GM23338 (cell line): ENCODE results near the gene PSMD5. TPM values are rescaled to one million over a fixed set of nuclear protein-coding genes. Genes with fewer than 3 reads are reported as not detected.

Source experiments
- ATAC-seq: fragments of 200-7000 bp; cut with Tn5 transposase; 3 replicates; pipeline ENCODE4 v1.9.1; 2020
- DNase-seq: peaks from one replicate; pipeline ENCODE4 v3.0.0-alpha.2; 2015; ENCODE audit warnings: low spot score
- H2AFZ ChIP-seq: fragments of 200-600 bp; sonication (generic); 2 replicates; pipeline ENCODE4 v1.8.0; 2016; ENCODE audit warnings: antibody characterized with exemption, mild to moderate bottlenecking, moderate library complexity
- H3F3A ChIP-seq: fragments of 200-600 bp; sonication (generic); replicated peaks from 2 replicates; pipeline ENCODE4 v1.8.0; 2017; ENCODE audit warnings: antibody characterized with exemption, mixed run types, low read depth
- H3K27ac ChIP-seq: fragments of 200-600 bp; sonication (generic); 2 replicates; pipeline ENCODE4 v1.6.1; 2016; ENCODE audit warnings: low read depth
- H3K27me3 ChIP-seq: fragments of 200-600 bp; sonication (generic); 2 replicates; pipeline ENCODE4 v1.8.0; 2016; ENCODE audit warnings: mild to moderate bottlenecking, mixed run types, moderate library complexity; ENCODE audit not compliant: insufficient read depth
- H3K36me3 ChIP-seq: fragments of 200-600 bp; sonication (generic); 2 replicates; pipeline ENCODE4 v1.8.0; 2016; ENCODE audit warnings: mild to moderate bottlenecking; ENCODE audit not compliant: insufficient read depth
- H3K4me1 ChIP-seq: fragments of 200-600 bp; sonication (generic); 2 replicates; pipeline ENCODE4 v1.8.0; 2016; ENCODE audit warnings: mild to moderate bottlenecking, moderate library complexity; ENCODE audit not compliant: insufficient read depth
- H3K4me2 ChIP-seq: fragments of 200-600 bp; sonication (generic); 2 replicates; pipeline ENCODE4 v1.7.1; 2017; ENCODE audit warnings: mixed run types
- H3K4me3 ChIP-seq: fragments of 200-600 bp; sonication (generic); 2 replicates; pipeline ENCODE4 v1.6.1; 2016; ENCODE audit warnings: mixed run types
- H3K79me2 ChIP-seq: fragments of 200-600 bp; sonication (generic); replicated peaks from 2 replicates; pipeline ENCODE4 v1.8.0; 2017; ENCODE audit warnings: mild to moderate bottlenecking; ENCODE audit not compliant: insufficient read depth
- H3K9me2 ChIP-seq: fragments of 200-600 bp; sonication (generic); 2 replicates; pipeline ENCODE4 v1.8.0; 2017; ENCODE audit not compliant: insufficient read depth
- H4K20me1 ChIP-seq: fragments of 200-600 bp; sonication (generic); replicated peaks from 2 replicates; pipeline ENCODE4 v1.8.0; 2017; ENCODE audit warnings: mild to moderate bottlenecking; ENCODE audit not compliant: insufficient read depth
- H3K27ac Mint-ChIP-seq: 2 replicates; pipeline ENCODE4 v1.8.0; 2020; ENCODE audit warnings: inconsistent platforms, mild to moderate bottlenecking, moderate library complexity, mixed read lengths
- H3K27me3 Mint-ChIP-seq: 3 replicates; pipeline ENCODE4 v1.8.0; 2022; ENCODE audit warnings: low read depth, mild to moderate bottlenecking, moderate library complexity, mixed read lengths, inconsistent platforms; ENCODE audit not compliant: insufficient read depth, poor library complexity
- H3K36me3 Mint-ChIP-seq: 3 replicates; pipeline ENCODE4 v1.8.0; 2021; ENCODE audit warnings: low read depth, mild to moderate bottlenecking, inconsistent platforms, moderate library complexity, mixed read lengths
- H3K4me1 Mint-ChIP-seq: 3 replicates; pipeline ENCODE4 v1.8.0; 2020; ENCODE audit warnings: mild to moderate bottlenecking, inconsistent platforms, mixed read lengths
- H3K4me3 Mint-ChIP-seq: 3 replicates; pipeline ENCODE4 v1.8.0; 2021; ENCODE audit warnings: moderate library complexity, mild to moderate bottlenecking, inconsistent platforms, mixed read lengths
- H3K9me3 Mint-ChIP-seq: 3 replicates; pipeline ENCODE4 v1.8.0; 2020; ENCODE audit warnings: moderate library complexity, mild to moderate bottlenecking, inconsistent platforms, mixed read lengths
- CREB1 ChIP-seq: fragments of 250-450 bp; sonication (Bioruptor Pico); IDR thresholded peaks from 2 replicates; pipeline ENCODE4 v1.5.0; 2020; ENCODE audit warnings: low read depth, mild to moderate bottlenecking, moderate library complexity
- EZH2 ChIP-seq: fragments of 200-600 bp; sonication (generic); IDR thresholded peaks from one replicate; pipeline ENCODE4 v1.8.0; 2017; ENCODE audit warnings: antibody characterized with exemption, mild to moderate bottlenecking, low read depth; ENCODE audit not compliant: unreplicated experiment
- EZH2phosphoT487 ChIP-seq: fragments of 200-600 bp; sonication (generic); IDR thresholded peaks from one replicate; pipeline ENCODE4 v1.8.1; 2018; ENCODE audit warnings: antibody characterized with exemption; ENCODE audit not compliant: unreplicated experiment
- JUNB ChIP-seq: IDR thresholded peaks from one replicate; pipeline ENCODE4 v1.6.1; 2016; ENCODE audit warnings: antibody characterized with exemption; ENCODE audit not compliant: unreplicated experiment
- POLR2AphosphoS5 ChIP-seq: IDR thresholded peaks from 2 replicates; pipeline ENCODE4 v1.6.1; 2016; ENCODE audit warnings: antibody characterized with exemption, low read depth
- STAT1 ChIP-seq: IDR thresholded peaks from one replicate; pipeline ENCODE4 v1.6.1; 2016; ENCODE audit warnings: antibody characterized with exemption; ENCODE audit not compliant: unreplicated experiment
- ZNF331 ChIP-seq: fragments of 250-450 bp; sonication (Bioruptor Pico); IDR thresholded peaks from 2 replicates; pipeline ENCODE4 v1.5.0; 2020; ENCODE audit warnings: low read depth, mild to moderate bottlenecking, moderate library complexity
- polyA plus RNA-seq: library from polyadenylated mRNA; unstranded; fragments of >200 nt; fragmentation: Nextera tagmentation; extraction: Ambion mirVana; gene quantifications from 2 replicates; pipeline ENCODE4 v1.2.1, GENCODE V29; 2016
- total RNA-seq: library from RNA; depleted of rRNA; stranded (reverse); fragments of >200 nt; shearing (Covaris generic); gene quantifications from 2 replicates; pipeline ENCODE4 v1.2.3, GENCODE V29; 2014
- TF ChIP-seq, protein P1 (sequence below): IDR thresholded peaks from 2 replicates; pipeline ENCODE4 v1.6.1; 2016; ENCODE audit warnings: antibody characterized with exemption
- TF ChIP-seq, protein P2 (sequence below): fragments of 250-450 bp; sonication (Bioruptor Pico); IDR thresholded peaks from 2 replicates; pipeline ENCODE4 v1.5.0; 2020; ENCODE audit warnings: mild to moderate bottlenecking, moderate library complexity

PSMD5 gene
- total and polyA plus RNA-seq, 2 experiments from 2014 or later = 23.9 to 40.5 TPM

DNA sequence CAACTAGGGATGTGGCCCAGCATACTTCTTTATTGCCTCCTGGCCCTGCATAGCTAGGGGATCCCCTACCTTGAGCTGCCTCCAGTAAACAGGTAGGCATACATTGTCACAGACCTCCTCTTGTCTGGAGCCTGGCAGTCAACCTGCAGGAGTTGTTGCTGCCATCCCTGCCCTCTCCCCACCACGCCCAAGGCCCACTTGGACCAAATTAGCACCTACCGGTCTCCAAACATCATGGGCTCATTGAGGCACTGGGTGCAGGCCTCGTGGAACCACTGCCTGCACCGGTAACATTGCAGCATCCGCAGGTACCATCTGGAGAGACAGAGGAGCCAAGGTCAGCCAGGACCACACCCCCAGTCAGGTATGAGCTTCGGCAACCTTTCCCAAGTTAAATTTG is 23.9 kb upstream of the PSMD5 start:
- no peak for ATAC-seq

More for the DNA sequence above, 23.9 kb upstream of the PSMD5 start:
- Histone ChIP-seq H3K36me3 (no peaks in the 10 kb centered on the region; the same call in 1 of the 2 replicates), H4K20me1 (no peaks in the 10 kb centered on the region; the same call in 1 of the 2 replicates), H3K79me2 (no peaks in the 10 kb centered on the region), H3K27me3 (no peaks in the 10 kb centered on the region), H3K9me2 (no peaks in the 10 kb centered on the region), H3K27ac (no peak overlapping the region), H3K4me3 (no peak overlapping the region), H3K4me2 (no peak overlapping the region), H3K4me1 (peaks cover 3% of the 10 kb centered on the region), H3F3A (peaks cover 8% of the 10 kb centered on the region; the same call in 1 of the 2 replicates), H2AFZ (no peak overlapping the region)
- Mint-ChIP-seq H3K27ac (no peak overlapping the region), H3K9me3 (no peaks in the 10 kb centered on the region), H3K4me1 (peaks cover 12% of the 10 kb centered on the region), H3K27me3 (peaks cover 8% of the 10 kb centered on the region), H3K36me3 (peaks cover 17% of the 10 kb centered on the region; the same call in 2 of the 3 replicates), H3K4me3 (no peak overlapping the region)
- TF ChIP-seq EZH2 (no peak), JUNB (no peak), STAT1 (no peak), CREB1 (CRISPR knock-in tag) (no peak), ZNF331 (CRISPR knock-in tag) (no peak), POLR2AphosphoS5 (no peak), EZH2phosphoT487 (no peak)
- TF ChIP-seq, protein P1, sequence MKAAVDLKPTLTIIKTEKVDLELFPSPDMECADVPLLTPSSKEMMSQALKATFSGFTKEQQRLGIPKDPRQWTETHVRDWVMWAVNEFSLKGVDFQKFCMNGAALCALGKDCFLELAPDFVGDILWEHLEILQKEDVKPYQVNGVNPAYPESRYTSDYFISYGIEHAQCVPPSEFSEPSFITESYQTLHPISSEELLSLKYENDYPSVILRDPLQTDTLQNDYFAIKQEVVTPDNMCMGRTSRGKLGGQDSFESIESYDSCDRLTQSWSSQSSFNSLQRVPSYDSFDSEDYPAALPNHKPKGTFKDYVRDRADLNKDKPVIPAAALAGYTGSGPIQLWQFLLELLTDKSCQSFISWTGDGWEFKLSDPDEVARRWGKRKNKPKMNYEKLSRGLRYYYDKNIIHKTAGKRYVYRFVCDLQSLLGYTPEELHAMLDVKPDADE = no peak
- TF ChIP-seq, protein P2, sequence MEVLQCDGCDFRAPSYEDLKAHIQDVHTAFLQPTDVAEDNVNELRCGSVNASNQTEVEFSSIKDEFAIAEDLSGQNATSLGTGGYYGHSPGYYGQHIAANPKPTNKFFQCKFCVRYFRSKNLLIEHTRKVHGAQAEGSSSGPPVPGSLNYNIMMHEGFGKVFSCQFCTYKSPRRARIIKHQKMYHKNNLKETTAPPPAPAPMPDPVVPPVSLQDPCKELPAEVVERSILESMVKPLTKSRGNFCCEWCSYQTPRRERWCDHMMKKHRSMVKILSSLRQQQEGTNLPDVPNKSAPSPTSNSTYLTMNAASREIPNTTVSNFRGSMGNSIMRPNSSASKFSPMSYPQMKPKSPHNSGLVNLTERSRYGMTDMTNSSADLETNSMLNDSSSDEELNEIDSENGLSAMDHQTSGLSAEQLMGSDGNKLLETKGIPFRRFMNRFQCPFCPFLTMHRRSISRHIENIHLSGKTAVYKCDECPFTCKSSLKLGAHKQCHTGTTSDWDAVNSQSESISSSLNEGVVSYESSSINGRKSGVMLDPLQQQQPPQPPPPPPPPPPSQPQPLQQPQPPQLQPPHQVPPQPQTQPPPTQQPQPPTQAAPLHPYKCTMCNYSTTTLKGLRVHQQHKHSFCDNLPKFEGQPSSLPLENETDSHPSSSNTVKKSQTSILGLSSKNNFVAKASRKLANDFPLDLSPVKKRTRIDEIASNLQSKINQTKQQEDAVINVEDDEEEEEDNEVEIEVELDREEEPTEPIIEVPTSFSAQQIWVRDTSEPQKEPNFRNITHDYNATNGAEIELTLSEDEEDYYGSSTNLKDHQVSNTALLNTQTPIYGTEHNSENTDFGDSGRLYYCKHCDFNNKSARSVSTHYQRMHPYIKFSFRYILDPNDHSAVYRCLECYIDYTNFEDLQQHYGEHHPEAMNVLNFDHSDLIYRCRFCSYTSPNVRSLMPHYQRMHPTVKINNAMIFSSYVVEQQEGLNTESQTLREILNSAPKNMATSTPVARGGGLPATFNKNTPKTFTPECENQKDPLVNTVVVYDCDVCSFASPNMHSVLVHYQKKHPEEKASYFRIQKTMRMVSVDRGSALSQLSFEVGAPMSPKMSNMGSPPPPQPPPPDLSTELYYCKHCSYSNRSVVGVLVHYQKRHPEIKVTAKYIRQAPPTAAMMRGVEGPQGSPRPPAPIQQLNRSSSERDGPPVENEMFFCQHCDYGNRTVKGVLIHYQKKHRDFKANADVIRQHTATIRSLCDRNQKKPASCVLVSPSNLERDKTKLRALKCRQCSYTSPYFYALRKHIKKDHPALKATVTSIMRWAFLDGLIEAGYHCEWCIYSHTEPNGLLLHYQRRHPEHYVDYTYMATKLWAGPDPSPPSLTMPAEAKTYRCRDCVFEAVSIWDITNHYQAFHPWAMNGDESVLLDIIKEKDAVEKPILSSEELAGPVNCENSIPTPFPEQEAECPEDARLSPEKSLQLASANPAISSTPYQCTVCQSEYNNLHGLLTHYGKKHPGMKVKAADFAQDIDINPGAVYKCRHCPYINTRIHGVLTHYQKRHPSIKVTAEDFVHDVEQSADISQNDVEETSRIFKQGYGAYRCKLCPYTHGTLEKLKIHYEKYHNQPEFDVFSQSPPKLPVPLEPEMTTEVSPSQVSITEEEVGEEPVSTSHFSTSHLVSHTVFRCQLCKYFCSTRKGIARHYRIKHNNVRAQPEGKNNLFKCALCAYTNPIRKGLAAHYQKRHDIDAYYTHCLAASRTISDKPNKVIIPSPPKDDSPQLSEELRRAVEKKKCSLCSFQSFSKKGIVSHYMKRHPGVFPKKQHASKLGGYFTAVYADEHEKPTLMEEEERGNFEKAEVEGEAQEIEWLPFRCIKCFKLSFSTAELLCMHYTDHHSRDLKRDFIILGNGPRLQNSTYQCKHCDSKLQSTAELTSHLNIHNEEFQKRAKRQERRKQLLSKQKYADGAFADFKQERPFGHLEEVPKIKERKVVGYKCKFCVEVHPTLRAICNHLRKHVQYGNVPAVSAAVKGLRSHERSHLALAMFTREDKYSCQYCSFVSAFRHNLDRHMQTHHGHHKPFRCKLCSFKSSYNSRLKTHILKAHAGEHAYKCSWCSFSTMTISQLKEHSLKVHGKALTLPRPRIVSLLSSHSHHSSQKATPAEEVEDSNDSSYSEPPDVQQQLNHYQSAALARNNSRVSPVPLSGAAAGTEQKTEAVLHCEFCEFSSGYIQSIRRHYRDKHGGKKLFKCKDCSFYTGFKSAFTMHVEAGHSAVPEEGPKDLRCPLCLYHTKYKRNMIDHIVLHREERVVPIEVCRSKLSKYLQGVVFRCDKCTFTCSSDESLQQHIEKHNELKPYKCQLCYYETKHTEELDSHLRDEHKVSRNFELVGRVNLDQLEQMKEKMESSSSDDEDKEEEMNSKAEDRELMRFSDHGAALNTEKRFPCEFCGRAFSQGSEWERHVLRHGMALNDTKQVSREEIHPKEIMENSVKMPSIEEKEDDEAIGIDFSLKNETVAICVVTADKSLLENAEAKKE (CRISPR knock-in tag) = no peak
- DNase-seq = no peak
